OCI-LY3 (cell line): ENCODE results near the gene NPLOC4.

Source experiments
- H2AFZ ChIP-seq: fragments of 200-600, 300-600 bp; shearing (Covaris generic); 2 replicates; pipeline ENCODE4 v1.6.0; 2014; ENCODE audit warnings: antibody characterized with exemption, low read depth, low read length
- H3K27ac ChIP-seq: fragments of 200-600, 300-600 bp; sonication (generic); 2 replicates; pipeline ENCODE4 v1.5.1; 2014; ENCODE audit warnings: mild to moderate bottlenecking, low read length, moderate library complexity, mixed read lengths
- H3K27me3 ChIP-seq: fragments of 200-600, 300-600 bp; sonication (generic); 2 replicates; pipeline ENCODE4 v1.6.1; 2014; ENCODE audit warnings: low read depth, low read length, mixed read lengths
- H3K36me3 ChIP-seq: fragments of 200-600, 300-600 bp; sonication (generic); replicated peaks from 2 replicates; pipeline ENCODE3; 2014; ENCODE audit warnings: low read depth, low read length, mixed read lengths
- H3K4me1 ChIP-seq: fragments of 300-600, 200-600 bp; sonication (generic); 2 replicates; pipeline ENCODE4 v1.6.1; 2014; ENCODE audit warnings: low read length, mixed read lengths
- H3K4me2 ChIP-seq: fragments of 200-600, 300-600 bp; sonication (generic); 2 replicates; pipeline ENCODE4 v1.6.1; 2014; ENCODE audit warnings: low read length, mixed read lengths
- H3K4me3 ChIP-seq: fragments of 300-600, 200-600 bp; sonication (generic); 2 replicates; pipeline ENCODE4 v1.5.1; 2014; ENCODE audit warnings: antibody characterized with exemption, mild to moderate bottlenecking, low read length, moderate library complexity
- H3K79me2 ChIP-seq: fragments of 300-600, 200-600 bp; shearing (Covaris generic); 2 replicates; pipeline ENCODE4 v1.6.1; 2014; ENCODE audit warnings: mild to moderate bottlenecking, low read length, mixed read lengths
- H3K9ac ChIP-seq: fragments of 300-600, 200-600 bp; shearing (Covaris generic); 2 replicates; pipeline ENCODE4 v1.6.0; 2014; ENCODE audit warnings: mild to moderate bottlenecking, low read length, moderate library complexity
- H3K9me3 ChIP-seq: fragments of 200-600, 300-600 bp; shearing (Covaris generic); 2 replicates; pipeline ENCODE4 v1.6.1; 2014; ENCODE audit warnings: low read length, mixed read lengths; ENCODE audit not compliant: insufficient read depth
- H4K20me1 ChIP-seq: fragments of 200-600, 300-600 bp; sonication (generic); 2 replicates; pipeline ENCODE4 v1.6.1; 2016; ENCODE audit warnings: low read length, mixed read lengths; ENCODE audit not compliant: insufficient read depth
- EZH2phosphoT487 ChIP-seq: fragments of 200-600 bp; shearing (Covaris generic); IDR thresholded peaks from 2 replicates; pipeline ENCODE4 v1.6.1; 2018; ENCODE audit warnings: antibody characterized with exemption, mixed run types, low read depth
- TF ChIP-seq, protein P1 (sequence below): fragments of 200-600, 300-600 bp; sonication (generic); IDR thresholded peaks from 2 replicates; pipeline ENCODE4 v1.5.1; 2014; ENCODE audit warnings: antibody characterized with exemption, low read length, low read depth

NPLOC4 gene

DNA sequence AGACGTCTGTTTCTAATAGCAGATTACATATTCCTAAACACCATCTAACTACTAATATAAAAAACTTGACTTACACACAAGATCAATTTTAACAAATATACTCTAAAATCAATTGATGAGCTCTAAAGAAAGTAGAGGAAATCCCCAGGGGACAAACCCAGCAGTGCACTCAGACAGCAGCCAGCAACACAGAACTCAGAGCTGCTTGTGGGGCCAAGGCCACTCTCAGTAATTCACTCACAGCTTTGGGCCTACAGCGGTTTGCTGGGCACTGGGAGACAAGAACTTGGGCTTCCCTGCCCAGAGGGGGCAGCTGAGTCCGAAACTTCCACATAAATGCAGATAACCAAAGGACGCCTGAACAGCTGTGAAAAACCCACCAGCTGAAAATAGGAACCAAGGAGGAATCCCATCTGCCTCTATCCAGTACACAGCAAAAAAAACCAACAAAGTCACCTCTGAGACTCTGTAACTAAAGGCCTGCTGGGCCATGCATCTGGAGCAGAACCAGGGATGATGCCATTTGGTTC is 21.4 kb downstream of the NPLOC4 start:
- Histone ChIP-seq H3K27ac (no peak overlapping the region), H3K36me3 (peaks cover 42% of the 10 kb centered on the region), H2AFZ (no peak overlapping the region), H3K9ac (no peak overlapping the region), H3K27me3 (no peaks in the 10 kb centered on the region), H3K4me3 (no peak overlapping the region), H3K79me2 (peaks cover 46% of the 10 kb centered on the region), H3K9me3 (no peaks in the 10 kb centered on the region), H4K20me1 (no peaks in the 10 kb centered on the region; the same call in 1 of the 2 replicates), H3K4me1 (no peaks in the 10 kb centered on the region), H3K4me2 (no peak overlapping the region)
- TF ChIP-seq EZH2phosphoT487, result no peak
- TF ChIP-seq, protein P1, sequence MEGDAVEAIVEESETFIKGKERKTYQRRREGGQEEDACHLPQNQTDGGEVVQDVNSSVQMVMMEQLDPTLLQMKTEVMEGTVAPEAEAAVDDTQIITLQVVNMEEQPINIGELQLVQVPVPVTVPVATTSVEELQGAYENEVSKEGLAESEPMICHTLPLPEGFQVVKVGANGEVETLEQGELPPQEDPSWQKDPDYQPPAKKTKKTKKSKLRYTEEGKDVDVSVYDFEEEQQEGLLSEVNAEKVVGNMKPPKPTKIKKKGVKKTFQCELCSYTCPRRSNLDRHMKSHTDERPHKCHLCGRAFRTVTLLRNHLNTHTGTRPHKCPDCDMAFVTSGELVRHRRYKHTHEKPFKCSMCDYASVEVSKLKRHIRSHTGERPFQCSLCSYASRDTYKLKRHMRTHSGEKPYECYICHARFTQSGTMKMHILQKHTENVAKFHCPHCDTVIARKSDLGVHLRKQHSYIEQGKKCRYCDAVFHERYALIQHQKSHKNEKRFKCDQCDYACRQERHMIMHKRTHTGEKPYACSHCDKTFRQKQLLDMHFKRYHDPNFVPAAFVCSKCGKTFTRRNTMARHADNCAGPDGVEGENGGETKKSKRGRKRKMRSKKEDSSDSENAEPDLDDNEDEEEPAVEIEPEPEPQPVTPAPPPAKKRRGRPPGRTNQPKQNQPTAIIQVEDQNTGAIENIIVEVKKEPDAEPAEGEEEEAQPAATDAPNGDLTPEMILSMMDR, result no peak

DNA sequence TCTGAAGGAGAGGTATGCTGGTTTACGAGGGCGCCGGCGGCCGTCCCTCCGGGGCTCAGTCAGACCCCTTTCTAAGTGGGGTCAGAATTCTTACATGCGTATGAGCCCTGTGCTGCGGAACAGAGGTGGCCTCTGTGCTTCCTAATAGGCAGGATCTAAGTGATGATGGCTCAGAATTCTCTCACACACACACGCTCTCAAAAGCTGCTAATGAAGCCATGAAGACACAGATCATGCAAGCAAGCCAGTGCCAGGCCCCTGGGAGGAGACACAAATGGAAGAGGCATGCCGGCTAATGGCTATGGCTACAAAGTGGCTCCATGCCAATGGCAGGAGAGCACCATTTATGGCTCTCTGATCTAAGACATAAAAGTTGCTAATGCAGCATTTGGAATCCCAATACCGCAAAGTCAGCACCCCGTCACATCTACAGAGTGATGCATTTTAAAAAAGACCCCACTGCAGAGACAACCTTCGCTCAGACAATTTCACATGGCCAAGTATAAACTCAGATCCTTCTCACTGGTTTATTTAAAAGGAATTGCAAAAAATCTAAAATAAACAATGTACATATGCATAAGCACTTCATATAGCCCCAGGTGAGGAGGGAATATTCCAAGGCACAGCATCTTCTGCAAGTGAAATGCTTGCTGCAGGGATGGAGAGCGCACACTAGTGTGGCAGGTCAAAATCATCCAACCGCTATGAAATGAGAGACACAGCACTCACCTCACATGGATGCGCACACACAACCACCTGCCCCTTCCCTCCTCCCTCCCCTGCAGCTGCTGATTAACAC is 24.5 kb downstream of the NPLOC4 start:
- no peak for TF ChIP-seq EZH2phosphoT487
- TF ChIP-seq, protein P1, result no peak

DNA sequence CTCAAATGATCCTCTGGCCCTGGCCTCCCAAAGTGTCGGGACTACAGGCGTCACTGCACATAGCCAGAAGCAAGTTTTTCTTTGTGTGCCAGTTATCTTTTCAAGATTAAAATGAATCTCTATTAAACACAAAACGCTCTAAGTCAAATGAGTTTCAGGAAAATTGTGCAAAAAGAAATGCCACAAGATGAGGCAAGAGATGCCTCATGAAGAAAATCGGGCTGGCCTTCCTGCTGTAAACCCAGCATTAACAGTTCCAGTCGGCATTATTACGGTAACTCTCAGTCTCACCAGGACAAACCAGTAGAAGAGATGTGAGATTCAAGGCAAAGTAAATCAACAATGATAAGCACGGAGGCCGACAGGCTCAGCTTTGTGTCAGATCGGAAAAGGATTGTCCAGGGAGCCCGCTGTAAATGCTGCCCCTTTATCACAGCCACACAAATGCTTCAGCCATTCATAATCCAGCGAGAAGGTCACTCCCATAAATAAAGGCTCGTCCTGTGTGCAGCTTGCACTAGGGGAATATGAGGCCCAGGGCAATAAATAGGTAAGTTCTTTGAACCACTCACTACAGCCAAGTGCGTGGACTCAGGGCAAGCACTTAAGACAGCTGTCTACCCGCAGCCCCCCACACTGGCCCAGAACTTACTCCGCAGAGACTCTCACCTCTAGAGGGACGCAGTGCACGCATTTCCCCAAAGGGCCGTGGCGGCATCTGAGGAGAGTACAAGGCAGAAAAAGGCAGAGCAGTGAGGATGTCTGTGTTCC is 27.2 kb downstream of the NPLOC4 start:
- Histone ChIP-seq H3K4me2 (no peak overlapping the region), H4K20me1 (no peaks in the 10 kb centered on the region; the same call in 1 of the 2 replicates), H2AFZ (no peak overlapping the region), H3K27ac (no peak overlapping the region), H3K9me3 (no peaks in the 10 kb centered on the region), H3K4me1 (no peaks in the 10 kb centered on the region), H3K27me3 (no peaks in the 10 kb centered on the region), H3K9ac (no peak overlapping the region), H3K4me3 (no peak overlapping the region), H3K36me3 (peaks cover 55% of the 10 kb centered on the region), H3K79me2 (peaks cover 28% of the 10 kb centered on the region)
- TF ChIP-seq EZH2phosphoT487, result no peak
- TF ChIP-seq, protein P1, result no peak

More for the DNA sequence above, 24.5 kb downstream of the NPLOC4 start:
- Histone ChIP-seq H3K4me3 (no peak overlapping the region), H3K4me1 (no peaks in the 10 kb centered on the region), H3K27me3 (no peaks in the 10 kb centered on the region), H3K9me3 (no peaks in the 10 kb centered on the region), H3K4me2 (no peak overlapping the region), H3K79me2 (peaks cover 49% of the 10 kb centered on the region), H3K27ac (no peak overlapping the region), H3K36me3 (peaks cover 55% of the 10 kb centered on the region), H4K20me1 (no peaks in the 10 kb centered on the region; the same call in 1 of the 2 replicates), H3K9ac (no peak overlapping the region), H2AFZ (no peak overlapping the region)

DNA sequence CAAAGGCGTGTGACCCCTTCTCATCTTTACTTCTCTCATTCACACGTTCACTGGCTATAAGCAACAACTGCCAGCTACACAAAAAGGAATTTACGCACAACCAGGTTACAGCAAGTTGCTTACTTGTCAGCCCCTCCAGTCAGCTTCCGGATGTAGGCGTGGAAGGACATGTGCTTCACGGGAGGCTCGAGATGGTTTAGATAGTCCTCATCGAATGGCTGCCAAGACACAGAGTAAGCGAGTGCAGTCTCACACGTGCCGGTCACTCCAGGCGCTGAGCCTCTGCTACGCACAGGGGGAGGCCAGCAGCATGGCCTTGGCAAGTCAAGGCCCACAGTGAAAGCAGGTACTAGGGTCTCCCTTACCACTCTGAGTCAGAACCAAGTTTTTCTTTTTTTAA is 28.3 kb downstream of the NPLOC4 start:
- Histone ChIP-seq H3K9ac (no peak overlapping the region), H3K27me3 (no peaks in the 10 kb centered on the region), H3K36me3 (peaks cover 56% of the 10 kb centered on the region), H2AFZ (no peak overlapping the region), H3K4me1 (no peaks in the 10 kb centered on the region), H3K4me2 (no peak overlapping the region), H3K27ac (no peak overlapping the region), H4K20me1 (no peaks in the 10 kb centered on the region; the same call in 1 of the 2 replicates), H3K9me3 (no peaks in the 10 kb centered on the region), H3K79me2 (peaks cover 20% of the 10 kb centered on the region), H3K4me3 (no peak overlapping the region)
- TF ChIP-seq EZH2phosphoT487, result no peak
- TF ChIP-seq, protein P1, result no peak
